Hematopoietic multipotent progenitor cell treated with erythropoietin and hydrocortisone succinate and interleukin-3 and kit ligand, for 8 days (in vitro differentiated cells): ENCODE measurements around the gene GPR162.

ENCODE experiments used
- DNase-seq: peaks from one replicate; pipeline ENCODE4 v3.0.0-alpha.2; 2015

The GPR162 gene, protein sequence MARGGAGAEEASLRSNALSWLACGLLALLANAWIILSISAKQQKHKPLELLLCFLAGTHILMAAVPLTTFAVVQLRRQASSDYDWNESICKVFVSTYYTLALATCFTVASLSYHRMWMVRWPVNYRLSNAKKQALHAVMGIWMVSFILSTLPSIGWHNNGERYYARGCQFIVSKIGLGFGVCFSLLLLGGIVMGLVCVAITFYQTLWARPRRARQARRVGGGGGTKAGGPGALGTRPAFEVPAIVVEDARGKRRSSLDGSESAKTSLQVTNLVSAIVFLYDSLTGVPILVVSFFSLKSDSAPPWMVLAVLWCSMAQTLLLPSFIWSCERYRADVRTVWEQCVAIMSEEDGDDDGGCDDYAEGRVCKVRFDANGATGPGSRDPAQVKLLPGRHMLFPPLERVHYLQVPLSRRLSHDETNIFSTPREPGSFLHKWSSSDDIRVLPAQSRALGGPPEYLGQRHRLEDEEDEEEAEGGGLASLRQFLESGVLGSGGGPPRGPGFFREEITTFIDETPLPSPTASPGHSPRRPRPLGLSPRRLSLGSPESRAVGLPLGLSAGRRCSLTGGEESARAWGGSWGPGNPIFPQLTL

DNA sequence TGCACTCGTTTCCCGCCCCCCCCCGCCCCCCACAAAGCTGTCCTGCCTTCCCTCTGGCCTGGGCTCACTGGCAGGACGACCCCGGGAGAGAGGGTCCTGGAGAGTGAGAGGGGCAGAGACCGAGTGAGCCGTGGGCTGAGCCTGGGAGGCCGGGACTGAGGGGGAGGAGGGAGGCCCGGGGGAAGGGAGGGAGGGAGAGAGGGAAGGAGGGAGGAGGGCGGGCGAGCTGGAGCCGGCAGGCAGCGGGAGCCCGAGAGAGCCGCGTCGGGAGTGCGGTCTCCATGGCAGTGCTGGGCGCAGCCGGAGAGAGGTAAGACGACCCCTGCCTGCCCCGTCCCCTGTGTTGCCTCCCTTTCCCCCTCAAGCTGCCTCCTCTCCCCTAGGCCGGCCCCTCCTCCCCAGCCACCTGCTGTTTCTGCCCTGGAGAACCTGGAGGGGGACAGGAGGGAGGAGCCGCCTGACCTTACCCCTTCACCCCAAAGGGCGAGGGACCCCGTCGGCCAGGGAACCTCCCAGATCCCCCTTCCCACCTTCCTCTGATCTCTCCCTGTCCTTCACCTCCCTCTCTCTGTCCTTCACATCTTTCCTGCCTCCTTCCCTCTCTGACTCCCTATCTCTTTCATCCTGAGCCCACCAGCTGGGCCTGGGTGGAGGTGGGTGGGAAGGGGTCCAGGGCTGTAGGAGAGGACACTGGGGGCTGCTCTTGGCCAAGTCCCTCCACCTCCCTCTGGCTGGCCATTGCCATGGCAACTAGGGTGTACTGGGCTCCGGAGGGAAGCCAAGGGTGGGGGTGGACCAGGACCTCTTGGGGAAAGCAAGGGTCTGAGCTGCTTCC, at the start of gene GPR162:
GPR162 (plus strand) TSS at position 231 of the 835 bp plus-strand sequence. CDS start 2,078 bp downstream, outside the sequence.
- no peak for DNase-seq

DNA sequence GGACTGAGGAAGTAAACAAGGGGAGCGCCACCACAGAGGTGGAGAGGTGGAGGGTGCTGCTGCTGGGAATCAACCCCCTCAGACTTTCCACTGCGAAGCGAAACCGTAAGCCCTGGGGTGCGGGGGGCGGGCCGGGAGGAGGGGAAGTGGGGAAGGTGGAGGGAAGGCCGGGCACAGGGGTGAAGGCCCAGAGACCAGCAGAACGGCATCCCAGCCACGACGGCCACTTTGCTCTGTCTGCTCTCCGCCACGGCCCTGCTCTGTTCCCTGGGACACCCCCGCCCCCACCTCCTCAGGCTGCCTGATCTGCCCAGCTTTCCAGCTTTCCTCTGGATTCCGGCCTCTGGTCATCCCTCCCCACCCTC, 49.3 kb upstream of the GPR162 start, which contains the start of gene LAG3:
LAG3 (plus strand) TSS at position 190 of the 365 bp plus-strand sequence. CDS start 333 bp downstream, outside the sequence.
- no peak for DNase-seq

DNA sequence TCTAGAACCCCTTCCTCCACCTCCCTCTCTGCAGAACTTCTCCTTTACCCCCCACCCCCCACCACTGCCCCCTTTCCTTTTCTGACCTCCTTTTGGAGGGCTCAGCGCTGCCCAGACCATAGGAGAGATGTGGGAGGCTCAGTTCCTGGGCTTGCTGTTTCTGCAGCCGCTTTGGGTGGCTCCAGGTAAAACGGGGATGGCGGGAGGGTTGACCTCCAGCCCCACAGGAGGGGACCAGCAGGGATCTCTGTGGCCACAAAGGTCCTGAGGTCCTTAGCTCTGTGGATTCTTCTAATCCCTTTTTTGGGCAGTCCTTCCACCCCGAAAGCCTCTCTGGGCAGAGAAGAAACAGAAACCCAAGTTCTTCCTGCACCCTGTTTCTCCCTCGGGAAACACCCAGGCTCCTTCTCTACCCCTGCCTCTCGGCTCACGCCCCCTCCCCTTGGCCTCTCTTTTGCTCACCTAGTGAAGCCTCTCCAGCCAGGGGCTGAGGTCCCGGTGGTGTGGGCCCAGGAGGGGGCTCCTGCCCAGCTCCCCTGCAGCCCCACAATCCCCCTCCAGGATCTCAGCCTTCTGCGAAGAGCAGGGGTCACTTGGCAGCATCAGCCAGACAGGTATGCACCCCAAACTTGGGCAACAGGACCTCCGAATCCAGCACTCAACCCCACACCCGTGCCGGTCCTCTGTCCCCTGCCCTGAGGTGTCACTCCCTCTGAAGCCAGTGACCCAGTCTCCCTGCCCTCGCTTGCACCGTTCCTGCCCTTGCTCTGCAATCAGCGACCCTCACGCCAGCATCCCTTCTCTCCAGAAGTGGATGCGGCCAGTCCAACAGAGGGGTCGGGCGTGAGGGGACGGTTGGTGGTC, 48.7 kb upstream of the GPR162 start:
- DNase-seq, result no peak

DNA sequence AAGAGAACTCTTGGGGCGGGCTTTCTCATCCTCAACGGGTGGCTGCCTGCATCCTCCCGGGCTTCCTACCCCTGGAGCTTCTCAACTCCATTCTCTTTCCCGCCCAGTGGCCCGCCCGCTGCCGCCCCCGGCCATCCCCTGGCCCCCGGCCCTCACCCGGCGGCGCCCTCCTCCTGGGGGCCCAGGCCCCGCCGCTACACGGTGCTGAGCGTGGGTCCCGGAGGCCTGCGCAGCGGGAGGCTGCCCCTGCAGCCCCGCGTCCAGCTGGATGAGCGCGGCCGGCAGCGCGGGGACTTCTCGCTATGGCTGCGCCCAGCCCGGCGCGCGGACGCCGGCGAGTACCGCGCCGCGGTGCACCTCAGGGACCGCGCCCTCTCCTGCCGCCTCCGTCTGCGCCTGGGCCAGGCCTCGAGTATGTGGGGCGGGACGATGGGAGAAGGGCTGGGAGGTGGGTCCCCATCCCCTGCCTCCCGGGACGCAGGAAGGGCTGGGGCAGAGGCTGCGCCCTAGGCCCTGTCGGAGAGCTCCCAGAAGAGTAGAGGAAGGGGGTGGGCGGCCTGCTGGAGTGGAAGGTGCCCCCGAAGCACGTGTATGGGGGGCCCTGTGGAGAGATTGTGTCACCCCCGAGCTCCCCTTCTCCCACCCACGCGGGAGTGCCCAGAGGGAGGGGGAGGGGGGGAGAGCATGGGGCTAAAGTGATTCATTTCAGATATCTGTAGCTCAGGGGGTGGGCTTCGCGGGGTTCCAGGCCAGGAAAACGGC, 47.9 kb upstream of the GPR162 start:
- DNase-seq, result no peak

DNA sequence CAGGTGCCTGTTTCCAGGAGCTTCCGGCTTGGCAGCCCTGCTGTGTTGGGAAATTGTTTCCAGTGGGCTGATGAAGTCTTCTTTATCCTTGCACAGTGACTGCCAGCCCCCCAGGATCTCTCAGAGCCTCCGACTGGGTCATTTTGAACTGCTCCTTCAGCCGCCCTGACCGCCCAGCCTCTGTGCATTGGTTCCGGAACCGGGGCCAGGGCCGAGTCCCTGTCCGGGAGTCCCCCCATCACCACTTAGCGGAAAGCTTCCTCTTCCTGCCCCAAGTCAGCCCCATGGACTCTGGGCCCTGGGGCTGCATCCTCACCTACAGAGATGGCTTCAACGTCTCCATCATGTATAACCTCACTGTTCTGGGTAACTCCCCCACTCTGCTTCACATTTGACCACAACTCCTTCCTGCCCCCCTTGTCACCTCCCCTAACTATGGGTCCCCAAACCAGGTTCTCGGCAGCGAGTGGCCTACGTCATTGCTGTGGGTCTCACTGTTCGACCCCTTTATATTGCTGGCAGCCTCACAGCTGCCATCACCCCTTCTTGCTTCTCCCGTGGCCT, 47.0 kb upstream of the GPR162 start:
- DNase-seq, result no peak

DNA sequence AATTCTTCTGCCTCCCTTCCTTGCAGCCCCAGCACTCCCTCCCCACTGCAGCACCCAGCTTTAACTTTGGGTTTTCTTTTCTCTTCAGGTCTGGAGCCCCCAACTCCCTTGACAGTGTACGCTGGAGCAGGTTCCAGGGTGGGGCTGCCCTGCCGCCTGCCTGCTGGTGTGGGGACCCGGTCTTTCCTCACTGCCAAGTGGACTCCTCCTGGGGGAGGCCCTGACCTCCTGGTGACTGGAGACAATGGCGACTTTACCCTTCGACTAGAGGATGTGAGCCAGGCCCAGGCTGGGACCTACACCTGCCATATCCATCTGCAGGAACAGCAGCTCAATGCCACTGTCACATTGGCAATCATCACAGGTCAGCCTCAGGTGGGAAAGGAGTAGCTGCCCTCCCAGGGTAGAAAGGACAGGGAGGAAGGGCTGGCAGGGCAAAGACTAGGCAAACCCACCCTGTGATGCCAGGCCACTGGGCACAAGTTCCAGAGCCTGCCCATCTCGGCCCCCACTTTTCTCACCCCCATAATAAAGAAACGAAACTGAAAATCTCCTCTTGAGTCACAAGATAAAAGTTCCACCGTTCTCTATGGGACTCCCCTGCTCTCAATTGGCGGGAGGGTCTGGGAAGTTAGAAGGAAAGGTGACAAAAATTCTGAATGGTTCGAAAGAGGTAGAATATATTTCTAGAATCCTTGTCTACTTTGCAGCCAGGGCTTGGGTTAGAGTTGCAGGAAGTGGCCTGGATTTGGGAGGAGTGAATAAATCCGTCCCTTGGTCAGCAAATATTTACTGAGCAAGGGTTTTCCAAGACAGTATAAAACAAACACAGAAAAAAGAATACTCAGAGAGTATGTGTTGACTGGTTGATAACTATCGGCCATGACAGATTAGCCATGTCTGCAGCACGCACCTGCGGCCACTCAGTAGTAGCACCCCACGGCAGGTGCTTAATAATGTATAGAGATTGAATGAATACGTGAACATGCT, 46.1 kb upstream of the GPR162 start:
- no peak for DNase-seq

DNA sequence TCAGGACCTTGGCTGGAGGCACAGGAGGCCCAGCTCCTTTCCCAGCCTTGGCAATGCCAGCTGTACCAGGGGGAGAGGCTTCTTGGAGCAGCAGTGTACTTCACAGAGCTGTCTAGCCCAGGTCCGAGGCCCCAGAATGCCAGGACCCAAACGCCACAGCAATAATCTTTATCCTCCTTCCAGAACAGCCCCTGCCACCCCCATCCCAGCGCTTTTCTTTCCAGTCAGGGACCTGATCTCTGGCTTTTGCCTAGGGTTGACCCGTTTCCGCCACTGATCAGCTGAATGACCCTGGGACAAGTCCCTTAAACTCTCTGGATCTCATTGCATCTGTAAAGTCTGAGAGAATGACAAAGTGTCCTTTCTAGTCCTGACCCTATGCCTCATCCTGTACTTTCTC, 44.2 kb upstream of the GPR162 start:
- DNase-seq, result no peak

DNA sequence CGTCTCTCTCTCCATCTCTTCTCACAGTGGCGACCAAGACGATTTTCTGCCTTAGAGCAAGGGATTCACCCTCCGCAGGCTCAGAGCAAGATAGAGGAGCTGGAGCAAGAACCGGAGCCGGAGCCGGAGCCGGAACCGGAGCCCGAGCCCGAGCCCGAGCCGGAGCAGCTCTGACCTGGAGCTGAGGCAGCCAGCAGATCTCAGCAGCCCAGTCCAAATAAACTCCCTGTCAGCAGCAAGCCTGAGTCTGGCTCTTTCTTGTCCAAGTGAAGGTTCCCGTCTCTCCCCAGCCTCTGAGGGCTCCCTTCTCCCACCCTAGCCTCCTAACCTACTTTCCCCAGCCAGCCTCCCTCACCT, 43.4 kb upstream of the GPR162 start:
- no peak for DNase-seq

DNA sequence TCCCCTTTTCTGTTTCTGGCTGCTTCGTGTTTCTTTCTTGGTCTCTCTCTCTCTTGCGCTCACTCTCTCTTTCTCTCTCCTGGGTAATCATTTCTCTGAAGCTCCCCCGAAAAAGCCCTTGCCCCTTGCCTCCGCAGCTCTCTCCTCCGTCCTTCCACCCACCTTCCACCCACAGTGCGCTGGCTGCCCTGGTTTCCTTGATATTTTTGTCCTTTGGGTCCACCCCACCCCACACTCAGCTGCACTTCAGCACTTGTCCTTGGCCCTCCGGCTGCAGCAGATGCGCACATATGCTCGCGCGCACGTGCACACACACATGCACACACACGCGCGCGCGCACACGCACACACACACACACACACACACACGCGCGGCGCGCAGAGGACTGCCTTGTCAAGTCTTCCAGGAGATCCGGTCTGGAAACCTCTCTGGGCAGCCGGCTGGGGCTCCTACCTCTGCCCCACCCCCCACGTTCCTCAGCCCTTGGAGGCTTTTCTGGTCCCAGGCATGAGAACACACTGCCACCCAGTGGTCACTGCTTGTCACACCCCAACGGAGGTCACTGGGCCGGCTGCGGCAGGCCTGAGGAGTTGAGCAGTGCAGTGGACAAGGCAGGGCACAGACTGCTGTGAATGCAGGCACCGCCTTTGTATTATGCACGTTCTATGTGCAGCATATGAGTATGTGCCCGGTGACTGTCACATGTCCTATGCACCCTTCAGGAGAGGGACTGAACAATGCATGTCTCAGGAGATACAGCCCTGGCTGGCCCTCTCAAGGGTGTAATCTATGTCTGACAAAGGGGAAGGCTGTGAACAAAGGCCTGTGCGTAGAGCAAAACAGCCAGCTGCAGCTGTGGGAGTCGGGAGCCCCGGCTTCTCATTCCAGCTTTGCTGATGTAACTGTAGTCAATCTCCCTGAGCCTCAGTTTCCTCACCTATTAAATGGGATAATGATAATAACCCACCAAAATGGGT, 42.8 kb upstream of the GPR162 start:
- peak; percentile 91 for DNase-seq

DNA sequence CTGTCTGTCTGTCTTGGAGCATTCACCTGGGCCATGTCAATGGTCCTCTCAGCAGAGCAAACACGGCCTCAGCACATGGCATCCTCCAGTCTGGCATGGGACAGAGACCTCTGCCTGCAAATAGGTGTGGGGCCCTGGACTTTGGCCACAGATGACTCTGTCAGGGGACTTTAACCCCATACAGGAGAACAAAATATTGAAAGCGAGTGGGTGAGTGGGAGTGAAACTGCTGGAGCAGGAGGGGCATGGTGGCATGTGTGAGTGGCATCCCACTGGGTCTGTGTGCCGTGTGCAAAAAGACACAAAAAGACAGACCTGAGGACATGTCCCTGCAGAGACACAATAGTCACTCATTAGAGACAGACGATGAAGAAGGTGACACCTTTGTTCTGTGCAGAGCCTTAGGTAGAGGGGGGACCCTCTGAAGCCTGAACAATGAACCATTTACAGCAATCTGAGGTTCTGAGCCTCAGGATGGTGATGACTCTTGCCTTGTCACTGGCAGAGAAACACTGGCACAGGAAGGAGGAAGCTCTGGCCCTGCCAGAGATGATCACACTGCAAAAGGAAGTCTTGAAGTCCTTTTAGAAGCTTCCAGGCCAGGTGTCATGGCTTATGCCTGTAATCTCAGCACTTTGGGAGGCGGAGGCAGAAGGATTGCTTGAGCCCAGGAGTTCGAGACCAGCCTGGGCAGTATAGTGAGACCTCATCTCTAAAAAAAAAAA, 41.8 kb upstream of the GPR162 start:
- no peak for DNase-seq

DNA sequence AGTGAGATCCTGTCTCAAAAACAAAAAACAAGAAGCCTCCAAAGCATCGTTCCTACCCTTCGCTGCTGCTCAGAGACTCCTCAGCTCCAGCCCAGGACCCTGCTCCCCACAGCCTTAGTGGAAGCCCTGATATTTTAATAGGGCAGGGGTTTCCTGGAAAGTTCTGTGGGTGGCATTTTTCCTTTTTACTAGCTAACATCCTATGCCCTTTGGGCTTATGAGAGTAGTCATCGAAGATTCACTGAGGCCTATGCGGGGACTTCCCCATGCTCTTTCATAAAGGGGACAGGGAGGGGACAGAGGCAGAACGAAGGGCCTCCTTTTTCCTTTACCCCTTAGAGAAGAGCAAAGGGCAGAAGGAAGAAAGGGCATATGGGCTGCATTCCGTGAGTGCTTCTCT, 41.0 kb upstream of the GPR162 start:
- DNase-seq, result no peak

DNA sequence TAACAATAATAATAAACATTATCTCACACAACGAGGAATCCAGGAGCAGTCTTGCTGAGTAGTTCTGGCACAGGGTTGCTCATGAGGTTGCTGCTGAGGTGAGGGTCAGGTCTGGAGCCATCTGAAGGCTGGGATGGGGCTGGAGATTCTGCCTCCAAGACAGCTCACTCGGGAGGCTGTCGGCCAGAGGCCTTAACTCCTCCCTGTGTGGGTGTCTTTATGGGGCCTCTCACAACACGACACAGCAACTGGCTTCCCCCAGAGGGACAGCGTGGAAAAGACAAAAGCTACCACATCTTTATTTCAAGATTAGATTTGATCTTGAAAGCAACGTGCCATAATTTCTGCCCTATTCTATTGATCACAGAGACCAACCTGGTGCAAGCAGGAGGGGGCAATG, 39.5 kb upstream of the GPR162 start:
- no peak for DNase-seq

DNA sequence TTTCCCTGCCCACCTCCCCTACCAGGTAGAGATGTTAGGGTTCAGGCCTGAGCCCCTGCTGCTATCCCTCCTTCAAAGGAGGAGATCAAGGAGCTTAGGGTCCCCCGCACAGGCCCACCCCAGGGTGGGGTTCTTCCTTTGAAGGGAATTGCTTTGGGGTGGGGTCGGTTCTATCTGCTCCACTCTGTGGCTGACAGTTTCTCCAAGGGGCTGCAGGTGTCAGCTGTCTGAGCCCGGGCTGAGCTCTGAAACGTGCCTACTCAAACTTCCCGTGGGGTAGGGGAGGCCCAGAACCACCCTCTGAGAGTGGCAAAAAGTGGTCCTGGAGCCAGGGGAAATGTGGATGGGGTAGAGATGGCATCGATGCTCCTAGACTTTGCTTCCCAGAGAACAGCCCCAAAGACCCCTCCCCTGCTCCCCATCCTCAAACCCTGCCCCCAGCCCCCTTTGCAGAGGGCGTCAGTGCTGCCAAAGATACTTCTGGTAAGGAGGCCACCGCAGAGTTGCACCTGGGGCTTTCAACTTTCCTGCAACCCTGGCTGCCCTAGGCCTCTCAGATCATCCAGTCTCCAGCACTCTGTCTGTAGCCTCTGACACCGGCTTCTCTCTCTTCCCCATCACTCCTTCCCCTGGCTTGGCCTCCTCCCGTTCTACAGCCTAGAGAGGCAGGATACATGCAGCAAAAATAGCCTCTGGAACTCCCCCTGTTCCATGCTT, 38.6 kb upstream of the GPR162 start:
- no peak for DNase-seq

DNA sequence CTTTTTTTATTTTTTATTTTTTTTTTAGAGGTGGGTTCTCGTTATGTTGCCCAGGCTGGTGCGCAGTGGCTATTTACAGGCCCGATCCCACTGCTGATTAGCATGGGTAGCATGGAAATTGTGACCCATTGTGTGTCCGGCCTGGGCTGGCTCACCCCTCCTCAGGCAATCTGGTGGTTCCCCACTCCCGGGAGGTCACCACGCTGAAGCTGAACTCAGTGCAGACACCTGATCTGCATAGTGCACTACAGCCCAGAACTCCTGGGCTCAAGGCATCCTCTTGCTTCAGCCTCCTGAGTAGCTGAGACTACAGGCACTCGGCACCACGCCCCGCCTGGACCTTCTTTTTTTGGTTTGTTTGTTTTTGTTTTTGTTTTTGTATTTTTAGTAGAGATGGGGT, 37.8 kb upstream of the GPR162 start:
- DNase-seq, result no peak

DNA sequence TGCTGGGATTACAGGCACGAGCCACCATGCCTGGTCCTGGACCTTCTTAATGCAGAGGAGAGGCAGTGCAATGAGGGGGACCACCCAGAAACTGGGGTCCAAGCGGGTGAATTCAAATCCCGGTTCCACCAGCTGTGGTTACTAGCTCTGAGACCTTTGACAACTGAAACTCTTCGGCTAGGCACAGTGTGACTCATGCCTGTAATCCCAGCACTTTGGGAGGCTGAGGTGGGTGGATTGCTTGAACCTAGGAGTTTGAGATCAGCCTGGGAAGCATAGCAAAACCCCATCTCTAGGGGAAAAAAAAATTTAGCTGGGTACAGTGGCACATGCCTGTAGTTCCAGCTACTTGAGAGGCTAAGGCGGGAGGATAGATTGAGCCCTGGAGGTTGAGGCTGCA, 37.3 kb upstream of the GPR162 start:
- no peak for DNase-seq

DNA sequence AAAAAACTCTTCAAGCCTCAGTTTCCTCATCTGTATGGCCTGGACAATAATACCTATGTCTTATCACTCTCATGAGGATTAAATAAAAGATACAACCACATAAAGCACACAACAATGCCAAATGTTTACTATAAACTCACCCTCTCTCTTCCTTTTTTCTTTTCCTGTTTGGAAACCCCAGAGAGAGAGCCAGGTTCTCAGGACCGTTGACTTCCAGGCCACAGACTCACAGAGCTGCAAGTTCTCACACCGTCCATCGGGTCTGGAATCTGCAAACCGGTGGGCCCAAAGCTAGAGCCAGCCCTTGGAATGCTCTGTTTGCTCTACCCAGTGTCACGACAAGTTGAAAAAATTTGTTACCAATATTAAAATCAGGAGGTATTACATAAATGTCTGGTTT, 36.9 kb upstream of the GPR162 start:
- DNase-seq, result no peak

DNA sequence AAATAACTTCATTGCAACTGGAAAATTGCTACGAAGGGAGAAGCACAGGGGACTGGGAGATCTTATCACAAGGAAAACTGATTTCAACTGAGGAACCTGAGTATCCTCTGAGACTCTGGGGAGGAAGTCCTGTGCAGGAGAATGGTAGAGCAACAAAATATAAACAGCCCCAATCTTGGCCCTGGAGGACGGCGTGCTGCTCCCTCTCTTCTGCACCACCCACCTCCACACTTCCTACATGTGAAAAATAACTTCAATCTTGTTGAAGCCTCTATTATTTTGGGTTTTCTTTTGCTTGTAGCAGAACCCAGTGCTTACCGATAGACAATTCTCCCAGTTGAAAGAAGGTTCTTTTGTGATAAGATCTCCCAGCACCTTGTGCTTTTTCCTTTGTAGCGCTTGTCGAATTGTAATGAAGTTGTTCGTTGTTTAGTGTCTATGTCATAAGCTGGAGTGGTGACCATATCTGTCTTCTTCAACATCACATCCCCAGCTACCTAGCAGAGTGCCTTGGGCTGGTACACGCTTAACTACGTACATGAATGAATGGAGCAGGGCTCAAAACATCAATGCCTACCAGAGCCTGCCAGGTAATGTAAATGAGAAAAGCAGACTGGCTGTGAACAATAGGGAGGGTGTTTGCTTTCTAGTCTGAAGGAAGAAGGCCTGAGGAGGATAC, 35.1 kb upstream of the GPR162 start:
- DNase-seq, result no peak
